K562 (cell line): ENCODE results near the gene GEMIN2.

Experiments
- CAMTA2 ChIP-seq: fragments of 250-450 bp; sonication (Bioruptor Pico); conservative IDR thresholded peaks from 2 replicates; pipeline ENCODE4 v1.5.1; 2022
- DNMT1 ChIP-seq: fragments of 450-650 bp; IDR thresholded peaks from 2 replicates; pipeline ENCODE4 v1.6.1; 2016; ENCODE audit warnings: antibody characterized with exemption, mild to moderate bottlenecking
- FOXO4 ChIP-seq: fragments of 450-650 bp; formaldehyde crosslinking; IDR thresholded peaks from 2 replicates; pipeline ENCODE4 v1.4.0; 2020; ENCODE audit warnings: mild to moderate bottlenecking, moderate library complexity
- MAX ChIP-seq: sonication (generic); formaldehyde crosslinking; IDR thresholded peaks from 2 replicates; pipeline ENCODE4 v1.9.0; 2022; ENCODE audit warnings: mild to moderate bottlenecking, missing genetic modification reagents
- MIER1 ChIP-seq: fragments of 450-650 bp; IDR thresholded peaks from 2 replicates; pipeline ENCODE4 v1.6.1; 2016; ENCODE audit warnings: antibody characterized with exemption, mild to moderate bottlenecking, low read depth
- TAF1 ChIP-seq: IDR thresholded peaks from 2 replicates; pipeline ENCODE4 v1.6.1; 2011; ENCODE audit warnings: mild to moderate bottlenecking, low read length, moderate library complexity; ENCODE audit not compliant: insufficient read depth, control insufficient read depth, severe bottlenecking; ENCODE audit errors: extremely low read depth
- TF ChIP-seq, protein P1 (sequence below): fragments of 200-800 bp; sonication (Bioruptor generic); IDR thresholded peaks from 2 replicates; pipeline ENCODE4 v1.6.1; 2017; ENCODE audit warnings: missing genetic modification characterization, missing compliant biosample characterization

DNA sequence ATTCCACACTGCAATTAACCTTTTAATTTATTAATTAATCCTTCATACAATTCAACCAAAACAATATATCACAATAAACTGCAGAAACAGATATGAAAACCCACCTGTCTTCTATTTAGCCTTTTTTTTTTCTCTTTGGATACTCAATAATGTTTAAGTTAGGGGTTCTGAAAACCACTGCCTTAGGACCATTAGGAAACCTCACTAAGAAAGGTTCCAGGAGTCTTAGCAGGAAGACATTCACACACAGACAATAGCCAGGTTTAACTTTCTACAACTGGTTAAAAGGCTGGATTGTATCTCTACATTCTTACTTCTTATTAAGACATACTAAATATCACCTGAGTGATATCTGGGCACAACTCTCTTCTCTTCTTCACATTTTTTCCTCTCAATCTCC is 14.4 kb upstream of the GEMIN2 start:
- no peak for TF ChIP-seq CAMTA2 (CRISPR knock-in tag)
- no peak for TF ChIP-seq DNMT1
- TF ChIP-seq, protein P1, sequence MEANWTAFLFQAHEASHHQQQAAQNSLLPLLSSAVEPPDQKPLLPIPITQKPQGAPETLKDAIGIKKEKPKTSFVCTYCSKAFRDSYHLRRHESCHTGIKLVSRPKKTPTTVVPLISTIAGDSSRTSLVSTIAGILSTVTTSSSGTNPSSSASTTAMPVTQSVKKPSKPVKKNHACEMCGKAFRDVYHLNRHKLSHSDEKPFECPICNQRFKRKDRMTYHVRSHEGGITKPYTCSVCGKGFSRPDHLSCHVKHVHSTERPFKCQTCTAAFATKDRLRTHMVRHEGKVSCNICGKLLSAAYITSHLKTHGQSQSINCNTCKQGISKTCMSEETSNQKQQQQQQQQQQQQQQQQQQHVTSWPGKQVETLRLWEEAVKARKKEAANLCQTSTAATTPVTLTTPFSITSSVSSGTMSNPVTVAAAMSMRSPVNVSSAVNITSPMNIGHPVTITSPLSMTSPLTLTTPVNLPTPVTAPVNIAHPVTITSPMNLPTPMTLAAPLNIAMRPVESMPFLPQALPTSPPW (CRISPR knock-in tag), result no peak
- no peak for TF ChIP-seq MAX
- no peak for TF ChIP-seq TAF1
- no peak for TF ChIP-seq MIER1
- TF ChIP-seq FOXO4 (CRISPR knock-in tag), result no peak
